ENCODE results near the gene TMEM60. TPM values are rescaled to one million over a fixed set of nuclear protein-coding genes. Genes with fewer than 3 reads are reported as not detected.
A peak's percentile ranks its signal among the peaks of the same experiment; 100 is the strongest.

The TMEM60 gene
- total and polyA plus RNA-seq, 2 of the 13 experiments (the other 11 are each of a cell fraction or from before 2014, with no cell fraction given), result 25.6 to 27.7 TPM

DNA sequence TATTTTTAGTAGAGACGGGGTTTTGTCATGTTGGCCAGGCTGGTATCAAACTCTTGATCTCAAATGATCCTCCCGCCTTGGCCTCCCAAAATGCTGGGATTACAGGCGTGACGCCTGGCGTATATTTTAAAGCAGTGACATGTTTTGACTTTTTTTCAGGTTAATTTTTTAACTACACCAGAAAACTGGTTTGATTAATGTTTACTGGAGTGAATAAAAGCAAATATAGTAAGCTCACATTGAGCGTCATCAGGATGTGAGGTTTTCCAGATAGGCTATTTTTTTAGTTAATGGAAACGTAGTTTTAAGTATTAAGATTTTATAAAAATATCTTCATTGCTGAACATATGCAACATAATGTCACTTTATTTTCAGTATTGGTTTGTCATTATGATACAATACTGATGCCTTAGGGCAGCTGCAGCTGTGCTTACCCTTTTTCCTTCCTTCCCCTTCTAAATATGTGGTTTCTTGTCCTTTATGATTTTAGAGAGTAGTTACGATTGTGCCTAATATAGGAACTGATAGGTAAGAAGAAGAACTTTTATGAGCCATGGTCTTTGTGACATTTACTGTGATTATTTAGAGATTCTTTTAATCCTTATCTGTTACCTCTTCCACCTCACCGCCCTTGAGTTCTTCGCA, 37.3 kb downstream of the TMEM60 start (continued):
- TF ChIP-seq IRF9 (CRISPR knock-in tag; IDR thresholded peaks at IDR 0.05; ENCODE audit: borderline replicate concordance) (no peak), ZNF550 (CRISPR knock-in tag; IDR thresholded peaks at IDR 0.05; ENCODE audit: borderline replicate concordance) (no peak), SMARCC2 (IDR thresholded peaks at IDR 0.05) (no peak)

DNA sequence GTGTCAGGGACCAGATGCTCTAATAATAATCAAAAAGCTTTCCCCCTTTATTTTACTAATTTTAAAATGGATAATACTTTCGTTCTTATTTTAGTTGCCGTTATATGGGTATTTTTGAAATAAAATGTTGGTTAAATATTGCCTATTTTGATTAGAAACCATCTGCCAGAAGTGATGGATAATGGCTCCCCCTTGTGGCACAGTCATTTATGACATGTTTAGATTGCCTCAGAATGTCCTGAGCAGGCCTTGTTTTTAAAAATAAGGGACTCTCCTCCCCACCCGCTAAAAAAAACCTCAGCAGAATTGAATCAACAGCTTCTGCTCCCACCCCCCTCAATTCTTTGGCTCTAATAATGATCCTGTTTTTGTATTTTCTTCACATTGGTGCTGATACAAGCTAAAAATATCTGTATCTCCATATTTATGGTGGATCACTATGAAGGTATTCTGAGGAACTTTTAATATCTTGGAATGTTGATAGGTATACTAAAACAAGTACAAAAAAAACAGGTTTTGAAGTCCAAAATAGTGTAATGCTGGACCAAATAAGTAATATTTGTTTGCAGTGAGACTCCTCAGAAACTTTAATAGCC, 38.8 kb downstream of the TMEM60 start:
- Histone ChIP-seq H3K27me3 (ENCODE audit: control insufficient read depth in 1 of 2, insufficient read depth in 2 of 2, low read length in 2 of 2) (no peaks in the 10 kb centered on the region), H2AFZ (ENCODE audit: low read length) (no peak overlapping the region), H3K27ac (ENCODE audit: extremely low read length, insufficient read depth, low read length) (no peak overlapping the region), H3K9me3 (ENCODE audit: low read length) (no peaks in the 10 kb centered on the region), H4K20me1 (ENCODE audit: insufficient read depth, low read length) (no peaks in the 10 kb centered on the region), H3K4me1 (ENCODE audit: insufficient read depth, low read length) (peaks cover 4% of the 10 kb centered on the region; the same call in 1 of the 2 replicates), H3K36me3 (replicated peaks in 1 of 2; ENCODE audit: control insufficient read depth in 1 of 2, insufficient read depth in 2 of 2, low read length in 2 of 2) (peaks cover 1 to 4% of the 10 kb centered on the region in 2 experiments; a peak in 1 of 5 replicates), H3K79me2 (ENCODE audit: insufficient read depth, low read length) (peaks cover 46% of the 10 kb centered on the region), H3K4me2 (ENCODE audit: low read depth, low read length) (no peak overlapping the region), H3K4me3 (replicated peaks in 1 of 3; ENCODE audit: insufficient read depth in 1 of 3, low read depth in 2 of 3, low read length in 3 of 3) (no peak overlapping the region), H3K9ac (ENCODE audit: insufficient read depth, low read depth, low read length) (no peak overlapping the region)
- no TSS peak for BruUV-seq (replicated peaks)
- in situ Hi-C loops (cut with HindIII; ENCODE audit: extremely low pct_ligation_motif_present, low pct_unique_long_range_greater_than_20kb), result loop anchor here (5.0 kb wide), 1 partner anchor 102 kb away; no protein-coding TSS in a partner anchor
- CTCF ChIA-PET (ENCODE audit: low intra/inter-chr PET ratio, low total read pairs), result interaction anchor here (2.0 to 2.2 kb wide), 2 partner anchors 102 to 108 kb away, joined by 19 to 34 read pairs; no protein-coding TSS in a partner anchor
- TF ChIP-seq SMC3 (IDR thresholded peaks at IDR 0.05; ENCODE audit: low read length), result peak; percentile 77
- TF ChIP-seq CEBPG (CRISPR knock-in tag; IDR thresholded peaks at IDR 0.05), result peak; percentile 57; the same call in 1 of the 2 replicates
- peak; percentile 77 for TF ChIP-seq RAD21 (CRISPR knock-in tag; IDR thresholded peaks at IDR 0.05)
- peak; percentile 81 for TF ChIP-seq STAG1 (CRISPR knock-in tag; IDR thresholded peaks at IDR 0.05)
- TF ChIP-seq NFYC (CRISPR knock-in tag; IDR thresholded peaks at IDR 0.05), result no peak
- TF ChIP-seq, protein P1, sequence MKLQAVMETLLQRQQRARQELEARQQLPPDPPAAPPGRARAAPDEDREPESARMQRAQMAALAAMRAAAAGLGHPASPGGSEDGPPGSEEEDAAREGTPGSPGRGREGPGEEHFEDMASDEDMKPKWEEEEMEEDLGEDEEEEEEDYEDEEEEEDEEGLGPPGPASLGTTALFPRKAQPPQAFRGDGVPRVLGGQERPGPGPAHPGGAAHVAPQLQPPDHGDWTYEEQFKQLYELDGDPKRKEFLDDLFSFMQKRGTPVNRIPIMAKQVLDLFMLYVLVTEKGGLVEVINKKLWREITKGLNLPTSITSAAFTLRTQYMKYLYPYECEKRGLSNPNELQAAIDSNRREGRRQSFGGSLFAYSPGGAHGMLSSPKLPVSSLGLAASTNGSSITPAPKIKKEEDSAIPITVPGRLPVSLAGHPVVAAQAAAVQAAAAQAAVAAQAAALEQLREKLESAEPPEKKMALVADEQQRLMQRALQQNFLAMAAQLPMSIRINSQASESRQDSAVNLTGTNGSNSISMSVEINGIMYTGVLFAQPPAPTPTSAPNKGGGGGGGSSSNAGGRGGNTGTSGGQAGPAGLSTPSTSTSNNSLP (IDR thresholded peaks at IDR 0.05; ENCODE audit: low read depth, low read length), result peak; percentile 67
- TF ChIP-seq RORA (CRISPR knock-in tag; IDR thresholded peaks at IDR 0.05), result 0 out of 2 replicates have a peak, but pooled peaks have one; percentile 36
- TF ChIP-seq, protein P2, sequence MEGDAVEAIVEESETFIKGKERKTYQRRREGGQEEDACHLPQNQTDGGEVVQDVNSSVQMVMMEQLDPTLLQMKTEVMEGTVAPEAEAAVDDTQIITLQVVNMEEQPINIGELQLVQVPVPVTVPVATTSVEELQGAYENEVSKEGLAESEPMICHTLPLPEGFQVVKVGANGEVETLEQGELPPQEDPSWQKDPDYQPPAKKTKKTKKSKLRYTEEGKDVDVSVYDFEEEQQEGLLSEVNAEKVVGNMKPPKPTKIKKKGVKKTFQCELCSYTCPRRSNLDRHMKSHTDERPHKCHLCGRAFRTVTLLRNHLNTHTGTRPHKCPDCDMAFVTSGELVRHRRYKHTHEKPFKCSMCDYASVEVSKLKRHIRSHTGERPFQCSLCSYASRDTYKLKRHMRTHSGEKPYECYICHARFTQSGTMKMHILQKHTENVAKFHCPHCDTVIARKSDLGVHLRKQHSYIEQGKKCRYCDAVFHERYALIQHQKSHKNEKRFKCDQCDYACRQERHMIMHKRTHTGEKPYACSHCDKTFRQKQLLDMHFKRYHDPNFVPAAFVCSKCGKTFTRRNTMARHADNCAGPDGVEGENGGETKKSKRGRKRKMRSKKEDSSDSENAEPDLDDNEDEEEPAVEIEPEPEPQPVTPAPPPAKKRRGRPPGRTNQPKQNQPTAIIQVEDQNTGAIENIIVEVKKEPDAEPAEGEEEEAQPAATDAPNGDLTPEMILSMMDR (CRISPR knock-in tag; IDR thresholded peaks at IDR 0.05), result peak; percentile 74
- TF ChIP-seq MXD4 (CRISPR knock-in tag; IDR thresholded peaks at IDR 0.05), result no peak
- no peak for TF ChIP-seq ZNF790 (CRISPR knock-in tag; IDR thresholded peaks at IDR 0.05; ENCODE audit: borderline replicate concordance)
- TF ChIP-seq ASH2L (IDR thresholded peaks at IDR 0.05; ENCODE audit: insufficient read length, low read depth, low read length), result no peak
- peak; percentile 57 for DNase-seq (ENCODE audit: low spot score)
- intact Hi-C loops (cut with micrococcal nuclease; ENCODE audit: unreplicated experiment), result loop anchor here (1.0 kb wide), 2 partner anchors 102 to 108 kb away; no protein-coding TSS in a partner anchor
- peak; percentile 69 for ATAC-seq
- POLR2A ChIA-PET, result no interaction called here
- FAIRE-seq, result peak; percentile 28
- 5% methylated on average over 3 of the region's 3 CpGs for WGBS (ENCODE audit: low lambda C conversion rate)

All from HepG2 (cell line).